ENCODE measurements around the gene RER1.

- no peak for TF ChIP-seq YY1 (IDR thresholded peaks at IDR 0.05; ENCODE audit: insufficient read depth, insufficient read length)
- TF ChIP-seq SUZ12 (IDR thresholded peaks at IDR 0.05; ENCODE audit: extremely low read depth, insufficient read depth, insufficient read length) = no peak
- no peak for TF ChIP-seq ZNF274 (IDR thresholded peaks at IDR 0.05; ENCODE audit: low read depth, low read length)
Observed at GRCh38 chr1:2432441-2432844, 40.8 kb downstream of the RER1 start.

All from NT2/D1 (cell line).